Measurements from ENCODE around the gene DNAJC18. TPM values are rescaled to one million over a fixed set of nuclear protein-coding genes. Genes with fewer than 3 reads are reported as not detected.

DNAJC18 gene
- polyA plus RNA-seq, 1 donor from 2014 or later: 5.1 TPM

DNA sequence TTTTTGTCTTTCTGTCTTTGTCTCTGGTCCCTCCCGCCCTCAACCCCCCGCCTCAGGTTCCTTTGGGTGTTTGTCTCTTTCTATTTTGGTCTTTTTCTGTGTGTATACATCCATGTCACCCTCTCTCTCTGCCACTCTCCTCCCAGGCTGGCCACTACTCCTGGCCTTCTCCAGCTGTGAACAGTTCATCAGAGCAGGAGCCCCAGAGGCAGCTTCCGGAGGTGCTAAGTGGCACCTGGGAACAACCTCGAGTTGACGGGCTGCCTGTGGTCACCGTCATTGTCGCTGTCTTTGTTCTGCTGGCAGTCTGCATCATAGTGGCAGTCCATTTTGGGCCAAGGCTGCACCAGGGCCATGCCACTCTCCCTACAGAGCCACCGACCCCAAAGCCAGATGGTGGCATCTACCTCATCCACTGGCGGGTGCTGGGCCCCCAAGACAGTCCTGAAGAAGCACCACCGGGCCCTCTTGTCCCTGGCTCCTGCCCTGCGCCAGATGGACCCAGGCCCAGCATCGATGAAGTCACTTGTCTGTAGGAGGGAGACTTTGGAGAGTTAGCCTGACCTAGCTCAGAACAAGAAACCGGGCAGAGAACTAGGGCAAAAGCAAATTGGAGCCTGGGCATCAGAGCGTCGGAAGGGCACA is 33.2 kb upstream of the DNAJC18 start:
- H3K4me3 Mint-ChIP-seq: peak overlapping the region in 2 of 4 donors; percentile 26 to 67
- peaks cover 3% of the 10 kb centered on the region for H3K27me3 Mint-ChIP-seq
- H3K36me3 Mint-ChIP-seq: peaks cover 6% of the 10 kb centered on the region
- H3K9me3 Mint-ChIP-seq: peaks cover 0 to 2% (median 0%) of the 10 kb centered on the region in 3 donors
- peak overlapping the region in 1 of 3 donors; percentile 83 for H3K27ac Mint-ChIP-seq
- peaks cover 0 to 11% (median 9%) of the 10 kb centered on the region in 3 donors for H3K4me1 Mint-ChIP-seq

DNA sequence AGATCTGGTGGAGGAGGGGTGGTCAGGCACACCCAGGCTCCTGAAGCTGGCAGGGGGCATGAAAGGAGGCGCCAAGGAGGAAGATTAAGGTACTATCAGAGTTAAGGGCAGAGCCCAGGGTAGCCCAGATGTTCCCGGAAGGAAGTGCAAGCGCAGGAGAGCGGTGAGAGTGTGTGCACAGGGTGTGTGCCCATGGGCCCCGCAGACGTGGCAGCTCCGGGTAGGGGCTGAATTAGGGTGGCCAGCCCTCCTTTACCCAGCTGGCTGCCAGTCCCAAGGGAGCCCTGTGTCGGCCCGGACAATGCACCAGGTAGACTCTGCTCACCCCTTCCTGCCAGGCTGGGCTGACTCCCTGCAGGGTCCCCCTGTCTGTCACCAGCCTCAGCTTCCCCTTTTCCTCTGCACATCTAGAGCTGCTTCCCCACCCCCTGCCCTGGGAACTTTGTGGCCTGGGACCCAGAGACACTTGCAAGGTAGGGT is 31.5 kb upstream of the DNAJC18 start, which contains the start of gene SMIM33:
Gene SMIM33, plus strand, starts transcription at position 184 of the 480 bp plus-strand sequence. Its CDS starts 118 bp downstream, at position 302.
- Mint-ChIP-seq H3K36me3 (peaks cover 6% of the 10 kb centered on the region), H3K4me3 (peak within 1 kb of the TSS in 3 of 4 donors; percentile 25 to 90 (median 88)), H3K27me3 (peaks cover 8% of the 10 kb centered on the region), H3K27ac (peak within 1 kb of the TSS in 1 of 3 donors; percentile 71), H3K4me1 (peaks cover 0 to 11% (median 9%) of the 10 kb centered on the region in 3 donors), H3K9me3 (peaks cover 0 to 2% (median 0%) of the 10 kb centered on the region in 3 donors)

DNA sequence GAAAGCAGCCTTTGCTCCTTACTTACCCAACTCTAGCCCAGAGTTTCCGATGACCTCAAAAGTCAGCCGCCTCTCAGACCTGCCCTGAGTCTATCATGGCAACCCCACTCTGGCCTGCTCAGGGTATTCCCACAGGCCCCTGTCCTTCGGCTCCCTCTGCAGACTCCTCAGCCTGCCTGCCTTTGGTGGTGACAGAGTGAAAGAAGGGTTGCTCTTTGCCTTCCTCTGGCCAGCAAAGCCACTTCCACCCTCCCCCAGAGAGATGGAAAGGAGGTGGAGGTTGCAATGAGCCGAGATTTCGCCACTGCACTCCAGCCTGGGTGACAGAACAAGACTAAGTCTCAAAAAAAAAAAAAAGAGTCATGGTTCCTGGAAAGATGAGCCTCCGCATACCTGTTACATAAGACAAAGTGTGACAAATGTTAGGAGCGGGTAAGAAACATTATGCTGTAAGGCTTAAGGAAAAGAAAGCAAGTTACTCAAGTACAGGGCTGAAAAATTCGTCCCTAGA is 29.2 kb upstream of the DNAJC18 start:
- H3K36me3 Mint-ChIP-seq: peaks cover 3% of the 10 kb centered on the region
- H3K27ac Mint-ChIP-seq: no peak overlapping the region
- no peak overlapping the region for H3K4me3 Mint-ChIP-seq
- no peaks in the 10 kb centered on the region for H3K9me3 Mint-ChIP-seq
- H3K27me3 Mint-ChIP-seq: peaks cover 8% of the 10 kb centered on the region
- peaks cover 0 to 6% (median 4%) of the 10 kb centered on the region in 3 donors for H3K4me1 Mint-ChIP-seq

DNA sequence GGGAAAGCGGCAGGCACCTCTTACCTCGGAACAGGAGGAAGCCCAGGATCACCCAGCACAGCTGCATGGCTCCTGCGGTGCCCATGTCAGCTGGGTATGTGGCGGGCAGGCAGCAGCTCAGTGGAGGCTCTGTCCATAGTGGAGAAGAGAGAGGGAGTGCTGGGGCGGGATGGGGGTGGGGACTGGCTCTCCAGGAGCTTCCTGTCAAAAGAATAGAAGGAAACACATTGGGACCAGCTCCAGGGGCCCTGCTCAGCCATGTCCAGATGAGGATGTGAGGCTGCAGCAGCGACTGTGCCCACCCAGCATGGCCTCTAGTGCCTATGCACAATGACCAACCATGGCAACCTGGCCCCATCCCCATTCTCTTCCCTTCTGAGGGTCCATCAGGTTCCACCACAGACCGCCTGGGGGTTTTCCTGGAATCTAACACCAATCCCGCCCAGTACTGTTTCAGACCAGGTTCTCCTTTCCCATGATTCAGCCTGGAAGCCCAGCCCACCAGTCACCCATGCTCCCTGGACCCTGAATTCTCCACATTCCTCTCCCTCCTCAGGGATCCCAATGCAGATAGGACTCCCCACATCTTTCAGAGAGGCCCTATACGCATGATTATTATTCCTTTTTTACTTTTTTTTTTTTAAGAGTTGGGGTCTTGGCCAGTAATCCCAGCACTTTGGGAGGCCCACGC is 23.4 kb upstream of the DNAJC18 start, which contains the start of gene ECSCR:
Gene ECSCR, minus strand, starts transcription at position 158 of the 691 bp plus-strand sequence. Its CDS starts 73 bp downstream, at position 85.
- H3K27me3 Mint-ChIP-seq: peaks cover 6% of the 10 kb centered on the region
- H3K4me3 Mint-ChIP-seq: peak within 1 kb of the TSS in 1 of 4 donors; percentile 73
- no peaks in the 10 kb centered on the region for H3K9me3 Mint-ChIP-seq
- H3K27ac Mint-ChIP-seq: no peak within 1 kb of the TSS
- no peaks in the 10 kb centered on the region for H3K36me3 Mint-ChIP-seq
- H3K4me1 Mint-ChIP-seq: peaks cover 5 to 8% (median 7%) of the 10 kb centered on the region in 3 donors

DNA sequence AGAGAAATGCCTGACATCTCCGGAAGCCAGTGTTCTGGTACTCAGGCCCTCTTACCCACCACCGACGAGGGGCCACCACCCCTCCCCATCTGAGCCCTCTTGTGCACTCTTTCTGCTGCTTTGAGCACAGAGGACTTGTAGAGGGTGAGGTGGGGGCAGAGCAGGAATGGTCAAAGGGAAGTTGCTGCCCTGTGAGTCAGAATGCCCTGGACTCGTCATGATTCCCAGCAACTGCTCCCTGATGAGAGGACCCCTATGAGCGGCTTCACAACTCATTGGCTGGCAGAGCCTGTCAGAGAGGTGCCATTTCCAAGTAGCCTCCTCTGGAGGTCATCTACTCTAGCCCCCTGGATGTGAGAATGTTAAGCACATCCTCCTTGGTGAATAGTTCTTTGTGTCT is 22.4 kb upstream of the DNAJC18 start:
- H3K27me3 Mint-ChIP-seq: peaks cover 4% of the 10 kb centered on the region
- peaks cover 5 to 8% (median 7%) of the 10 kb centered on the region in 3 donors for H3K4me1 Mint-ChIP-seq
- no peaks in the 10 kb centered on the region for H3K9me3 Mint-ChIP-seq
- H3K27ac Mint-ChIP-seq: no peak overlapping the region
- no peak overlapping the region for H3K4me3 Mint-ChIP-seq
- no peaks in the 10 kb centered on the region for H3K36me3 Mint-ChIP-seq

DNA sequence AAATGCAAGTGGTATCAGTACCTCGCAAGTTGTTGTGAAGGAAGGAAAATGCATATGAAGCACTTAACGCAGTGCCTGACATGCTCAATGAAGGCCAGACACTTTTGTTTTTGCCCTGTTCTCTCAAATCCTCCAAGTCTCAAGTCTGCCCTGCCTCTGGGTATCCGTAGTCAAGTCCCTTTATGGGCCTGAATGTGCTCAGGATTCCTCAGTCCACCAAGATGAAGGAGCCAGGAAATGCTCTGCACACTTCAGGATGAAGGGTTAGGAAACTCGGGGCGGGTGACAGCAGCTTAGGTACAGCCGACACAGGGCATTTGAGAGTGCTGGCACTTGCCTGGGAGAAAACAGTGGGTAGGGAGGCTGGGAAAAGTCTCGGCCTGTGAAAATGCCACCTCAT is 21.9 kb upstream of the DNAJC18 start:
- peaks cover 7 to 13% (median 7%) of the 10 kb centered on the region in 3 donors for H3K4me1 Mint-ChIP-seq
- no peak overlapping the region for H3K4me3 Mint-ChIP-seq
- no peaks in the 10 kb centered on the region for H3K36me3 Mint-ChIP-seq
- H3K27ac Mint-ChIP-seq: no peak overlapping the region
- peaks cover 3% of the 10 kb centered on the region for H3K27me3 Mint-ChIP-seq
- no peaks in the 10 kb centered on the region for H3K9me3 Mint-ChIP-seq

DNA sequence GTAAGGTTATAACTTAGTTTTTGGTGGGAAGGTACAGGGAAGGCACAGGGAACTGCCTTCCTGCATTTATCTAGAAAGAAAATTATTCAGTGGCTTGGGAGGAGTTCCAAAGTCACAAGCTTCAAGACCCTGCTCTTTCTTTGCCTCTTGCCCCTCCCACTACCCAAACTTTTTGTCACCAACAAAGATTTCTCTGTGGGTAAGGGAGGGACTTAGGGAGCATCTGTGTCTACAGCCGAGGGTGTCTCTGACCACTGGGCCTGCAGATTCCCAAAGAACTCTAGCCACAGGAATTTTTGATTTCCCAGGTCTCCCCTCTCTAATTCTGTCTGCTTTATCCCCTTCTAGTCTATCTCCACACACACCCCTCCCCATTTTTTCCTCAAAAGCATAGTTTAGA is 21.1 kb upstream of the DNAJC18 start:
- H3K4me3 Mint-ChIP-seq: no peak overlapping the region
- peaks cover 1% of the 10 kb centered on the region for H3K27me3 Mint-ChIP-seq
- peak overlapping the region in 1 of 3 donors; percentile 43 for H3K27ac Mint-ChIP-seq
- H3K4me1 Mint-ChIP-seq: peaks cover 7 to 13% (median 9%) of the 10 kb centered on the region in 3 donors
- no peaks in the 10 kb centered on the region for H3K9me3 Mint-ChIP-seq
- H3K36me3 Mint-ChIP-seq: no peaks in the 10 kb centered on the region

DNA sequence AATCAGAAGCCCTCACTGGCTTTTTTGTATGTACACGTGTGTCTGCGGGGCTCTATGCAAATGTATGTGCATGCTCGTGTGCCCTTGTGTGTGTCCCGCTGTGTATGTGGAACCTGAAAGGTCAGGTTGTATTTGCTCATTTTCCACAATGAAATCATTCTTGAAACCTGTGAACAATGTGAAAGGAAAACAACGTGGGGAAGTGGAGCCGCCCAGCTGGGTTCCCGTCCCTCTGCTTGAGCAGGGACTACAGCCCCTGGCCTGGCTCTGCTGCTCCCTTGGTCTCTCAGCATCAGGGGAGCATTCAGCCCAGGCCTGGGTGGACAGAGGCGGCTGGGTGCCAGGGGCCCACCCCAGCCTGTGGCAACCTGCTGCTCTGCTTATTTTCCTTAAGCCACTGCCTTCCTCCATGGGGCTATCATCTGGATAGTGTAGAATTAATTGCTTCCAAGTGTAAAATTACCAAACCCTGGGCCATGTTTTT is 20.2 kb upstream of the DNAJC18 start:
- Mint-ChIP-seq H3K27ac (peak overlapping the region in 1 of 3 donors; percentile 77), H3K9me3 (no peaks in the 10 kb centered on the region), H3K4me3 (peak overlapping the region in 1 of 4 donors; percentile 60), H3K36me3 (no peaks in the 10 kb centered on the region), H3K27me3 (peaks cover 1% of the 10 kb centered on the region), H3K4me1 (peaks cover 7 to 13% (median 9%) of the 10 kb centered on the region in 3 donors)

DNA sequence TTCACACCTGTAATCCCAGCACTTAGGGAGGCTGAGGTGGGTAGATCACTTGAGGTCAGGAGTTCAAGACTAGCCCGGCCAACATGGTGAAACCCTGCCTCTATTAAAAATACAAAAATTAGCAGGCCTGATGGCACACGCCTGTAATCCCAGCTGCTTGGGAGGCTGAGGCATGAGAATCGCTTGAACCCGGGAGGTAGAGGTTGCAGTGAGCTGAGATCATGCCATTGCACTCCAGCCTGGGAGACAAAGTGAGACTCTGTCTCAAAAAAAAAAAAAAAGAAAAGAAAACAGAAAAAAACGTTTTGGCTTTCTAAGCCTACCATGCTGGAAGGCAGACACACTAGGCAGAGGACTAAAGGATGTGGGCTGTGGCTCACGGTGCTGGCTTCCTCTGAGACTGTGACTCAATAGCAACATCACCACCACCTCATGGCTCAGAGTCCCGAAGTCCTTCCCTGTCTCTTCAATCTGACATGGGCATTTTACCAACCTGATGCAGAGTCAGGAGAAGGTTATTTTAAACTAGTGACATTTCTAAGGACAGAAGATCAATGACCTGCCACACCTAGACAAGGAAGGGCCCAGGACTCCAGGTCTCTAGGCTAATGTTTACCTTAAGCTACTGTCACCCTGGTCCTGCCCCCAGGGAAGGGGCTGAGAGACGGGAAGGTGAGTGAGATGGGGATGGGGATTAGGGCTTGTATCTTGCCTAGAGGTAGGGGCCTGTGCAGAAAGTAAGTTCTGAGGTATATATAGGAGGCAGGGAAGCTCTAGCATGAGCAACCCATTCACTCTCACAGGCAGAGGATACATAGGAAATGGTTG is 19.5 kb upstream of the DNAJC18 start:
- no peaks in the 10 kb centered on the region for H3K36me3 Mint-ChIP-seq
- H3K27me3 Mint-ChIP-seq: peaks cover 1% of the 10 kb centered on the region
- H3K27ac Mint-ChIP-seq: peak overlapping the region in 2 of 3 donors; percentile 46 to 77
- H3K4me1 Mint-ChIP-seq: peaks cover 7 to 13% (median 9%) of the 10 kb centered on the region in 3 donors
- peak overlapping the region in 1 of 4 donors; percentile 60 for H3K4me3 Mint-ChIP-seq
- H3K9me3 Mint-ChIP-seq: no peaks in the 10 kb centered on the region

DNA sequence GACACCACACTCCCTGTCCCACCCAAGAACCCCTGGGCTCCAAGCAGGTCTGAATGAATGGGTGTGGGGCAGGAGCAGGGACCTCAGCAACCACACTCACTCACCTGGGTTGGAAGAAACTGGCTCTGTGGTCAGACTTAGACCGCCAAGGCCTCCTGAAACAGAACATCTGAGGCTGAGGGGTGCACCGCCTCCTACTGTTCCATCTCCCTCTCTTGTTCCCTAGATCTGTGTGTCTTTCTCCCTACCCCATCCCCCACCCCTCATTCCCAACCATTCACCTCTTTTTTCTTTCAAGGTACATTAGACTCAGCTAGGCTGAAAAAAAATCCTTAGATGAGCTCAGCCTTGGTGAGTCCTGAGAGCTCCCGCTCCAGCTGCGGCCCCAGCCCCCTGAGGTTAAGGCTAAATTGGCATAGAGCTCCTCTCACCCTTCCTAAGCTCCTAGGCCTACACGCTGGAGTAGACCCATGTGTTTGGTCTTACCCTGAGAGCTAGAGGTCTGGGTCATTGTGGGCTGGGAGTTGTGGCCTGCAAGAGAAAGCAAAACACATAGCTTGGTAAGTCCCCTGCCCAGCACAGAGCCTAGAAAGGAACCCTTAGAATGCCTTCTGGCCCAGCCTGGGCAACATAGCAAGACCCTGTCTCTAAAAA is 18.5 kb upstream of the DNAJC18 start:
- peak overlapping the region in 1 of 4 donors; percentile 13 for H3K4me3 Mint-ChIP-seq
- H3K9me3 Mint-ChIP-seq: no peaks in the 10 kb centered on the region
- H3K36me3 Mint-ChIP-seq: no peaks in the 10 kb centered on the region
- peak overlapping the region in 1 of 3 donors; percentile 13 for H3K27ac Mint-ChIP-seq
- H3K4me1 Mint-ChIP-seq: peaks cover 9 to 13% (median 10%) of the 10 kb centered on the region in 3 donors
- peaks cover 1% of the 10 kb centered on the region for H3K27me3 Mint-ChIP-seq

DNA sequence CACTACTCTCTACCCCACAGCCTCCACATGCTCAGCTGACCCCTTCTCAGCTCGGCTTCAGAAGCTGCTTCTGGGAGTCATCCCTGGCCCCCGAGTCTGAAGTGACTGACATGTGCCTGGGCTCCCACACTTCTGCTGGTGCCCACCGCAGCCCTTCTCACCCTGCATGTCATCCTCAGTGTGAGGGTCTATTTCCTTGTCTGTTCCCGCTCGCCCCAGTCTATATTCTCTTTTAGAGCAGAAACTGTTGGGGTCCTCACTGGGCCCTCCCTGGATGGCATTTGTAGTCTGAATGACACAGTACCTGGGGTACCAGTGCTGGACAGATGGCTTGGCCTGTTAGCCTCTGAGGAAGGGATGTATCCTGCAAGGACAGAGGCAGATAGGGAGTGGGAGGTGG is 17.9 kb upstream of the DNAJC18 start:
- Mint-ChIP-seq H3K4me1 (peaks cover 9 to 13% (median 10%) of the 10 kb centered on the region in 3 donors), H3K27me3 (peaks cover 1% of the 10 kb centered on the region), H3K36me3 (no peaks in the 10 kb centered on the region), H3K27ac (no peak overlapping the region), H3K4me3 (no peak overlapping the region), H3K9me3 (no peaks in the 10 kb centered on the region)

DNA sequence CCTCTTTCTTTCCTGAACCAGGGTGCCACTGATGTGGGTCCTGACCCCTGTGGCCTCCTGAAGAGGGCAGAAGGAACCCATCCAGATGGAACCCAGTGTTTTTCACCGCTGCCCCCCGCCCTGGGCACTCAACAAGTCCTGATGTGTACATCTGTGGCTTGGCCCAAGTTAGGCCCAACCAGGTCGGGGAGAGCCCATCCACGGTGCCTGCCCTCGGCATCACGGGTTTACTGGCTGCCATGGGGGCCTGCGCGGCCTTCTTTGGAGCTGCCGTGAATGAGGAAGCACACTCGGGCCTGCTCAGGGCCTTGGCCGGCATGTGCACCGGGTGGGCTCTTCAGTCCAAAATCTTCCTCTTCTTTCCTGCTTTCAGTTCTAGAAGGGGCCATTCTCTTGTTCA is 17.5 kb upstream of the DNAJC18 start:
- peaks cover 9 to 13% (median 10%) of the 10 kb centered on the region in 3 donors for H3K4me1 Mint-ChIP-seq
- H3K4me3 Mint-ChIP-seq: no peak overlapping the region
- no peaks in the 10 kb centered on the region for H3K9me3 Mint-ChIP-seq
- no peaks in the 10 kb centered on the region for H3K36me3 Mint-ChIP-seq
- peaks cover 1% of the 10 kb centered on the region for H3K27me3 Mint-ChIP-seq
- peak overlapping the region in 1 of 3 donors; percentile 67 for H3K27ac Mint-ChIP-seq

DNA sequence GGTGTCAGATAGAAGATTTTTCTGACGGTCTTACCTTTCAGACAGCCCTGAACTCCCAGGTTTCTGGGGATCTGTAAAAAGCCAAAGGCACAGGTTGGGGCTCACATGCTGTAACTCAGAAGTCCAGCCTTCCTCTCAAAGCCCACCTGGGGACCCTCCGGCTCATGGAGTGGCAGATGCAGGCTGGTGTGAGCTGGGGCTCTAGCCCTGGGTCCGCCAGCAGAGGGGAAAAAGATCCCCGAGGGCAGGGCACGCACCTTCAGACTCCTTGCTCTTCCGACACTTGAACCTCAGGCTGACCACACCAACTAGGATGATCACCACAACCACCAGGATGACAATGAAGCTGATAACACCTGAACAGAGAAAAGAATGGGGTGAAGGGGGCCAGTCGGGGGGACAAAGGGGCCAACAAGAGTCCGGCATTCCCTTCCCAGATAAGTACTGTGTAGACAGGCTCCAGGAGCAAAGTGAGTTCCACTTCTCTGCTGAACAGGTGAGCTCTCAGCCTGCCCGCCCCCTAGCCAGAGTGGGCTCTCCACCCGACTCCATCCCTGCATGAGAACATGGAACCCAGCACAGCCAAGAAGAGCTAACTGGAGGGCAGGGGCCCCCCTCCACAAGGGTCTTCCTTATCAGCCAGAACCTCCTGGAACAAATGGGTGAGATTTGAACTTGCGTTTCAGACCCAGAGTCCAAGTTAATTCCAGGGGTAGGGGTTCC is 15.4 kb upstream of the DNAJC18 start:
- Mint-ChIP-seq H3K27ac (no peak overlapping the region), H3K36me3 (no peaks in the 10 kb centered on the region), H3K4me3 (peak overlapping the region in 1 of 4 donors; percentile 30), H3K4me1 (peaks cover 9 to 13% (median 10%) of the 10 kb centered on the region in 3 donors), H3K27me3 (peaks cover 1% of the 10 kb centered on the region), H3K9me3 (no peaks in the 10 kb centered on the region)
